ENCODE data around the gene CCDC92.

DNA sequence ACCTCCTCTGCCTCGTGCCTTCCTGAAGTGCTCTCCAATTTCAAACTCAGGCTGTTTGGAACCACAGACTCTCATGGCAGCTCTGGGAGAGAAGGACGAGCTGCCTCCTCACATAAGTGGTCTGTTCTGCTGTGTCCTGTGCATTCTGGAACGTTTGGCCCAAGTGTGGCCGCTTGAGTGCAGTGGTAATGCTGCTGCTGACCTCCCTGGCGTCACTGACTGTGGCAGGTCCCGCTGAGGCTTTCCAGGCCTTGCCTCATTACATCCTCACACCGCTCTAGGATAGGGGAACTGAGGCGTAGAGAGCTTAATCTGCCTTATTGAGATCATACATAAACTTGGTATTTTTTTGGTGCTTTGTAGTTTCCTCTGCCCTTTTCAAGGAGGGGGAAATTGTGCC lies 14.2 kb downstream of the CCDC92 start:
- TF ChIP-seq CTCF (IDR thresholded peaks at IDR 0.05): no peak
- TF ChIP-seq POLR2A (IDR thresholded peaks at IDR 0.05): no peak
- TF ChIP-seq POLR2AphosphoS5 (IDR thresholded peaks at IDR 0.05): peak in 1 of 3 donors; percentile 21
